ENCODE measurements around the gene MAP3K1.
"Not testable (repeated sequence)": the region's sequence is repeated elsewhere in the genome, so short reads cannot be mapped to it uniquely, and the experiment has no call there.

MAP3K1 gene

GRCh38 chr5:56814963-56815657 is at the start of gene MAP3K1:
Gene MAP3K1 (plus strand): TSS chr5:56815549. CDS start chr5:56815574, 25 bp downstream.
- DNase-seq, result peak; percentile 91

GRCh38 chr5:56766926-56767325 is 48.4 kb upstream of the MAP3K1 start:
- DNase-seq, result no peak

- no peak for DNase-seq
Measured at GRCh38 chr5:56769875-56770604, 45.3 kb upstream of the MAP3K1 start.

- DNase-seq, result no peak
Measured at GRCh38 chr5:56772767-56773166, 42.6 kb upstream of the MAP3K1 start.

GRCh38 chr5:56774957-56775356 is 40.4 kb upstream of the MAP3K1 start:
- no peak for DNase-seq

- DNase-seq, result not testable (repeated sequence)
Measured at GRCh38 chr5:56776212-56776846, 39.0 kb upstream of the MAP3K1 start.

GRCh38 chr5:56783261-56783660 is 32.1 kb upstream of the MAP3K1 start:
- no peak for DNase-seq

GRCh38 chr5:56786346-56786745 is 29.0 kb upstream of the MAP3K1 start:
- no peak for DNase-seq

GRCh38 chr5:56791396-56791795 is 24.0 kb upstream of the MAP3K1 start:
- DNase-seq, result no peak

GRCh38 chr5:56798521-56798920 is 16.8 kb upstream of the MAP3K1 start:
- no peak for DNase-seq

GRCh38 chr5:56800186-56800585 is 15.2 kb upstream of the MAP3K1 start:
- no peak for DNase-seq

GRCh38 chr5:56801256-56801655 is 14.1 kb upstream of the MAP3K1 start:
- DNase-seq, result no peak

- DNase-seq, result no peak
Measured at GRCh38 chr5:56802205-56802604, 13.1 kb upstream of the MAP3K1 start.

- no peak for DNase-seq
Measured at GRCh38 chr5:56803025-56803424, 12.3 kb upstream of the MAP3K1 start.

- DNase-seq, result no peak
Measured at GRCh38 chr5:56803894-56804293, 11.5 kb upstream of the MAP3K1 start.

GRCh38 chr5:56807679-56808078 is 7.7 kb upstream of the MAP3K1 start:
- DNase-seq, result no peak

GRCh38 chr5:56808211-56808610 is 7.1 kb upstream of the MAP3K1 start:
- no peak for DNase-seq

GRCh38 chr5:56810826-56811225 is 4.5 kb upstream of the MAP3K1 start:
- no peak for DNase-seq

- no peak for DNase-seq
Measured at GRCh38 chr5:56812110-56812509, 3.2 kb upstream of the MAP3K1 start.

GRCh38 chr5:56813302-56813701 is 2.0 kb upstream of the MAP3K1 start:
- no peak for DNase-seq

GRCh38 chr5:56814361-56814962 is 887 bp upstream of the MAP3K1 start:
- DNase-seq, result peak; percentile 69

- DNase-seq, result no peak
Measured at GRCh38 chr5:56815658-56816545, 553 bp downstream of the MAP3K1 start.

Measured in right forelimb (tissue), 1 donor.